ENCODE measurements around the gene CD86. TPM values are rescaled to one million over a fixed set of nuclear protein-coding genes. Genes with fewer than 3 reads are reported as not detected.
"Not testable (repeated sequence)": the region's sequence is repeated elsewhere in the genome, so short reads cannot be mapped to it uniquely, and the experiment has no call there.

Gene CD86
- total RNA-seq, 1 donor from 2014 or later: not detected

- no peak overlapping the region for H3K4me3 Mint-ChIP-seq (ENCODE audit: unreplicated experiment)
- H3K4me1 Mint-ChIP-seq (ENCODE audit: low read depth, unreplicated experiment): peaks cover 4% of the 10 kb centered on the region
- Histone ChIP-seq H3K4me3 (ENCODE audit: insufficient read depth, low read depth, low read length) (no peak overlapping the region), H3K4me1 (ENCODE audit: insufficient read depth, low read length) (no peaks in the 10 kb centered on the region), H3K9ac (ENCODE audit: low read length) (no peak overlapping the region), H4K20me1 (ENCODE audit: insufficient read depth, low read length) (no peaks in the 10 kb centered on the region), H3K27ac (ENCODE audit: low read depth, low read length) (no peak overlapping the region), H3K36me3 (ENCODE audit: insufficient read depth, low read length) (no peaks in the 10 kb centered on the region), H3K4me2 (ENCODE audit: low read length) (no peak overlapping the region), H3K27me3 (ENCODE audit: insufficient read depth, low read length) (no peaks in the 10 kb centered on the region), H3K79me2 (ENCODE audit: insufficient read depth, low read length) (no peaks in the 10 kb centered on the region), H3K9me3 (ENCODE audit: insufficient read depth, low read depth, low read length) (peaks cover 8% of the 10 kb centered on the region), H2AFZ (ENCODE audit: low read depth, low read length) (no peak overlapping the region)
- no peak for FAIRE-seq
- H3K36me3 Mint-ChIP-seq (ENCODE audit: low read depth, unreplicated experiment): no peaks in the 10 kb centered on the region
- H3K27ac Mint-ChIP-seq (ENCODE audit: unreplicated experiment): no peak overlapping the region
- TF ChIP-seq, protein P1, sequence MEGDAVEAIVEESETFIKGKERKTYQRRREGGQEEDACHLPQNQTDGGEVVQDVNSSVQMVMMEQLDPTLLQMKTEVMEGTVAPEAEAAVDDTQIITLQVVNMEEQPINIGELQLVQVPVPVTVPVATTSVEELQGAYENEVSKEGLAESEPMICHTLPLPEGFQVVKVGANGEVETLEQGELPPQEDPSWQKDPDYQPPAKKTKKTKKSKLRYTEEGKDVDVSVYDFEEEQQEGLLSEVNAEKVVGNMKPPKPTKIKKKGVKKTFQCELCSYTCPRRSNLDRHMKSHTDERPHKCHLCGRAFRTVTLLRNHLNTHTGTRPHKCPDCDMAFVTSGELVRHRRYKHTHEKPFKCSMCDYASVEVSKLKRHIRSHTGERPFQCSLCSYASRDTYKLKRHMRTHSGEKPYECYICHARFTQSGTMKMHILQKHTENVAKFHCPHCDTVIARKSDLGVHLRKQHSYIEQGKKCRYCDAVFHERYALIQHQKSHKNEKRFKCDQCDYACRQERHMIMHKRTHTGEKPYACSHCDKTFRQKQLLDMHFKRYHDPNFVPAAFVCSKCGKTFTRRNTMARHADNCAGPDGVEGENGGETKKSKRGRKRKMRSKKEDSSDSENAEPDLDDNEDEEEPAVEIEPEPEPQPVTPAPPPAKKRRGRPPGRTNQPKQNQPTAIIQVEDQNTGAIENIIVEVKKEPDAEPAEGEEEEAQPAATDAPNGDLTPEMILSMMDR (IDR thresholded peaks at IDR 0.05; ENCODE audit: insufficient read depth, low read depth, low read length): no peak
- no peak for TF ChIP-seq EZH2 (IDR thresholded peaks at IDR 0.05; ENCODE audit: insufficient read depth, low read length)
- no peaks in the 10 kb centered on the region for H3K27me3 Mint-ChIP-seq (ENCODE audit: low read depth, unreplicated experiment)
- no peak for DNase-seq (ENCODE audit: low read depth)
- peaks cover 14% of the 10 kb centered on the region for H3K9me3 Mint-ChIP-seq (ENCODE audit: unreplicated experiment)
Observed at GRCh38 chr3:122151480-122151879, 96.3 kb downstream of the CD86 start.

DNA sequence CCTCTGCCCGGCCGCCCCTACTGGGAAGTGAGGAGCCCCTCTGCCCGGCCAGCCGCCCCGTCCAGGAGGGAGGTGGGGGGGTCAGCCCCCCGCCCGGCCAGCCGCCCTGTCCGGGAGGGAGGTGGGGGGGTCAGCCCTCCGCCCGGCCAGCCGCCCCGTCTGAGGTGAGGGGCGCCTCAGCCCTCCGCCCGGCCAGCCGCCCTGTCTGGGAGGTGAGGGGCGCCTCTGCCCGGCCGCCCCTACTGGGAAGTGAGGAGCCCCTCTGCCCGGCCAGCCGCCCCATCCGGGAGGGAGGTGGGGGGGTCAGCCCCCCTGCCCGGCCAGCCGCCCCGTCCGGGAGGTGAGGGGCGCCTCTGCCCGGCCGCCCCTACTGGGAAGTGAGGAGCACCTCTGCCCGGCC is 109.8 kb downstream of the CD86 start:
- DNase-seq (ENCODE audit: low read depth); H4K20me1 ChIP-seq (ENCODE audit: insufficient read depth, low read length); H3K9me3 Mint-ChIP-seq (ENCODE audit: unreplicated experiment); H3K27me3 ChIP-seq (ENCODE audit: insufficient read depth, low read length); H3K4me3 ChIP-seq (ENCODE audit: insufficient read depth, low read depth, low read length); FAIRE-seq; H3K4me1 Mint-ChIP-seq (ENCODE audit: low read depth, unreplicated experiment); H3K27ac Mint-ChIP-seq (ENCODE audit: unreplicated experiment); H3K9ac ChIP-seq (ENCODE audit: low read length); H3K27me3 Mint-ChIP-seq (ENCODE audit: low read depth, unreplicated experiment); H3K4me1 ChIP-seq (ENCODE audit: insufficient read depth, low read length); H3K4me2 ChIP-seq (ENCODE audit: low read length); H3K36me3 Mint-ChIP-seq (ENCODE audit: low read depth, unreplicated experiment); H3K9me3 ChIP-seq (ENCODE audit: insufficient read depth, low read depth, low read length); H3K4me3 Mint-ChIP-seq (ENCODE audit: unreplicated experiment); H3K36me3 ChIP-seq (ENCODE audit: insufficient read depth, low read length); H2AFZ ChIP-seq (ENCODE audit: low read depth, low read length); H3K79me2 ChIP-seq (ENCODE audit: insufficient read depth, low read length); H3K27ac ChIP-seq (ENCODE audit: low read depth, low read length): not testable (repeated sequence)

GRCh38 chr3:122167630-122168029 is 112.5 kb downstream of the CD86 start:
- no peak for DNase-seq (ENCODE audit: low read depth)

More at GRCh38 chr3:122167630-122168029, 112.5 kb downstream of the CD86 start:
- Mint-ChIP-seq H3K4me3 (ENCODE audit: unreplicated experiment) (no peak overlapping the region), H3K27me3 (ENCODE audit: low read depth, unreplicated experiment) (no peaks in the 10 kb centered on the region), H3K27ac (ENCODE audit: unreplicated experiment) (no peak overlapping the region), H3K36me3 (ENCODE audit: low read depth, unreplicated experiment) (no peaks in the 10 kb centered on the region), H3K9me3 (ENCODE audit: unreplicated experiment) (peaks cover 6% of the 10 kb centered on the region), H3K4me1 (ENCODE audit: low read depth, unreplicated experiment) (no peaks in the 10 kb centered on the region)
- Histone ChIP-seq H4K20me1 (ENCODE audit: insufficient read depth, low read length) (no peaks in the 10 kb centered on the region), H3K9ac (ENCODE audit: low read length) (no peak overlapping the region), H3K27ac (ENCODE audit: low read depth, low read length) (no peak overlapping the region), H2AFZ (ENCODE audit: low read depth, low read length) (no peak overlapping the region), H3K4me3 (ENCODE audit: insufficient read depth, low read depth, low read length) (no peak overlapping the region), H3K36me3 (ENCODE audit: insufficient read depth, low read length) (no peaks in the 10 kb centered on the region), H3K27me3 (ENCODE audit: insufficient read depth, low read length) (no peaks in the 10 kb centered on the region), H3K4me1 (ENCODE audit: insufficient read depth, low read length) (no peaks in the 10 kb centered on the region), H3K79me2 (ENCODE audit: insufficient read depth, low read length) (no peaks in the 10 kb centered on the region), H3K9me3 (ENCODE audit: insufficient read depth, low read depth, low read length) (no peaks in the 10 kb centered on the region), H3K4me2 (ENCODE audit: low read length) (no peak overlapping the region)
- FAIRE-seq: no peak
- TF ChIP-seq, protein P1 (IDR thresholded peaks at IDR 0.05; ENCODE audit: insufficient read depth, low read depth, low read length): no peak
- no peak for TF ChIP-seq EZH2 (IDR thresholded peaks at IDR 0.05; ENCODE audit: insufficient read depth, low read length)
